ENCODE results near the gene SRBD1. TPM values are rescaled to one million over a fixed set of nuclear protein-coding genes. Genes with fewer than 3 reads are reported as not detected.

Gene SRBD1
- total and polyA plus RNA-seq, 2 experiments from 2014 or later: 27.4 to 46.3 TPM

DNA sequence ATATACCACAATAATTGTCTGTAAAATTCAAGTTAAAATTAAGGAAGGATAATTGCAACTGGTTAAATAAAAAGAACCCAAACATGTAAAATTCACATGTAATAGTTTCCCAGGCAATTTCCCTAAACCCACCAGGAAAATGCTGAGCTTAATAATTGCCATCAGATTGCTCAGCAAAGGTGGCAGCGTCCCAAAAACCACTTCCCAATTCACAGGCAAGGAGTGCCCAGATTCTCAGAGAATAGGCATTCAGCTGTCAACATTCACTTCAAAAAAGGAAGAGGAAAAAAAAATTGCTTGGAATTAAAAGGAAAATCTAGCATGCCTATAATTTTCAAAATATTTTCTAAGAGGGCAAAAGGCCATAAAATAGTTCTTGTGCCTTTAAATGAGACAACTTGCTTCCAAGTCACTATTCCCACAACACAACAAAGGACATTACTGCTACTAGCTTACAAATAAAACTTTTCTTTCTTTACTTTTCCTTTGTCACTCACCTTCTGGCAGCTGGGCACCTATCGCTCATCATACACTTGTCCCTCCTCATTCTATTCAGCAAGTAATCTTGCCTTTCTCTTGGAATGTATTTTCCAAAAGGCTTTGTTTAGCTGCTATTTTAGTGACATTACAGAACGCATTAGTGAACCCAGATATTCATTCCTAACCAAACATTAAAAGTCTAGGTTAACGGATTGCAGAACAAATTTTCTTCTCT lies 15.2 kb downstream of the SRBD1 start:
- no peaks in the 10 kb centered on the region for H3K4me1 Mint-ChIP-seq
- H3K9me3 Mint-ChIP-seq: no peaks in the 10 kb centered on the region
- Histone ChIP-seq H3F3A (replicated peaks; ENCODE audit: low read depth) (no peaks in the 10 kb centered on the region), H2AFZ (no peak overlapping the region), H3K27me3 (ENCODE audit: insufficient read depth) (no peaks in the 10 kb centered on the region), H3K9me2 (ENCODE audit: insufficient read depth) (no peaks in the 10 kb centered on the region), H3K27ac (ENCODE audit: low read depth) (no peak overlapping the region), H3K4me2 (no peak overlapping the region), H4K20me1 (replicated peaks; ENCODE audit: insufficient read depth) (0 out of 2 replicates have a peak, but pooled peaks cover 3% of the 10 kb centered on the region), H3K79me2 (replicated peaks; ENCODE audit: insufficient read depth) (peaks cover 47% of the 10 kb centered on the region), H3K4me1 (ENCODE audit: insufficient read depth) (no peaks in the 10 kb centered on the region), H3K4me3 (no peak overlapping the region), H3K36me3 (ENCODE audit: insufficient read depth) (peaks cover 22% of the 10 kb centered on the region)
- H3K27ac Mint-ChIP-seq: no peak overlapping the region
- TF ChIP-seq POLR2AphosphoS5 (IDR thresholded peaks at IDR 0.05; ENCODE audit: low read depth) (no peak), STAT1 (IDR thresholded peaks at IDR 0.05; ENCODE audit: unreplicated experiment) (no peak), CREB1 (CRISPR knock-in tag; IDR thresholded peaks at IDR 0.05; ENCODE audit: low read depth) (no peak), EZH2 (IDR thresholded peaks at IDR 0.05; ENCODE audit: low read depth, unreplicated experiment) (no peak), JUNB (IDR thresholded peaks at IDR 0.05; ENCODE audit: unreplicated experiment) (no peak), NANOG (IDR thresholded peaks at IDR 0.05; ENCODE audit: borderline replicate concordance) (no peak), ZNF331 (CRISPR knock-in tag; IDR thresholded peaks at IDR 0.05; ENCODE audit: low read depth) (no peak)
- TF ChIP-seq, protein P1, sequence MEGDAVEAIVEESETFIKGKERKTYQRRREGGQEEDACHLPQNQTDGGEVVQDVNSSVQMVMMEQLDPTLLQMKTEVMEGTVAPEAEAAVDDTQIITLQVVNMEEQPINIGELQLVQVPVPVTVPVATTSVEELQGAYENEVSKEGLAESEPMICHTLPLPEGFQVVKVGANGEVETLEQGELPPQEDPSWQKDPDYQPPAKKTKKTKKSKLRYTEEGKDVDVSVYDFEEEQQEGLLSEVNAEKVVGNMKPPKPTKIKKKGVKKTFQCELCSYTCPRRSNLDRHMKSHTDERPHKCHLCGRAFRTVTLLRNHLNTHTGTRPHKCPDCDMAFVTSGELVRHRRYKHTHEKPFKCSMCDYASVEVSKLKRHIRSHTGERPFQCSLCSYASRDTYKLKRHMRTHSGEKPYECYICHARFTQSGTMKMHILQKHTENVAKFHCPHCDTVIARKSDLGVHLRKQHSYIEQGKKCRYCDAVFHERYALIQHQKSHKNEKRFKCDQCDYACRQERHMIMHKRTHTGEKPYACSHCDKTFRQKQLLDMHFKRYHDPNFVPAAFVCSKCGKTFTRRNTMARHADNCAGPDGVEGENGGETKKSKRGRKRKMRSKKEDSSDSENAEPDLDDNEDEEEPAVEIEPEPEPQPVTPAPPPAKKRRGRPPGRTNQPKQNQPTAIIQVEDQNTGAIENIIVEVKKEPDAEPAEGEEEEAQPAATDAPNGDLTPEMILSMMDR (conservative IDR thresholded peaks at IDR 0.05; ENCODE audit: low read depth in 2 of 2): no peak
- no peak overlapping the region for H3K4me3 Mint-ChIP-seq
- peaks cover 41% of the 10 kb centered on the region for H3K36me3 Mint-ChIP-seq (ENCODE audit: low read depth)
- DNase-seq (ENCODE audit: low spot score) (no peak), ATAC-seq (no peak)
- peaks cover 1% of the 10 kb centered on the region for H3K27me3 Mint-ChIP-seq (ENCODE audit: insufficient read depth, low read depth, poor library complexity)

DNA sequence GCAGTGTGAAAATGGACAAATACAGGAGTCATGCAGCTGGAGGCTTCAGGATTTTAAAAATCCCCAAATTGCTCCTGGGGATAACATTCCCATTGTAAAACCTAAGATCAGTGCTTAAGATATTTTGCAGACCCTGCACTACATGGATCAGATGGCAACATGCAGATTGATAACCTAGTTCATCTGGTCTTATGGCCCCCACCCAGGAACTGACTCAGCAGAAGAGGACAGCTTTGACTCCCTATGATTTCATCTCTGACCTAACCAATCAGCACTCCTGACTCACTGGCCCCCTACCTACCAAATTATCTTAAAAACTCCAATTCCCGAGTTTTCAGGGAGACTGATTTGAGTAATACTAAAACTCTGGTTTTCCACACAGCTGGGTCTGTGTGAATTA lies 20.0 kb downstream of the SRBD1 start:
- H3K27ac Mint-ChIP-seq: no peak overlapping the region
- TF ChIP-seq, protein P2, sequence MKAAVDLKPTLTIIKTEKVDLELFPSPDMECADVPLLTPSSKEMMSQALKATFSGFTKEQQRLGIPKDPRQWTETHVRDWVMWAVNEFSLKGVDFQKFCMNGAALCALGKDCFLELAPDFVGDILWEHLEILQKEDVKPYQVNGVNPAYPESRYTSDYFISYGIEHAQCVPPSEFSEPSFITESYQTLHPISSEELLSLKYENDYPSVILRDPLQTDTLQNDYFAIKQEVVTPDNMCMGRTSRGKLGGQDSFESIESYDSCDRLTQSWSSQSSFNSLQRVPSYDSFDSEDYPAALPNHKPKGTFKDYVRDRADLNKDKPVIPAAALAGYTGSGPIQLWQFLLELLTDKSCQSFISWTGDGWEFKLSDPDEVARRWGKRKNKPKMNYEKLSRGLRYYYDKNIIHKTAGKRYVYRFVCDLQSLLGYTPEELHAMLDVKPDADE (IDR thresholded peaks at IDR 0.05): no peak
- TF ChIP-seq ZNF331 (CRISPR knock-in tag; IDR thresholded peaks at IDR 0.05; ENCODE audit: low read depth) (no peak), JUNB (IDR thresholded peaks at IDR 0.05; ENCODE audit: unreplicated experiment) (no peak)
- TF ChIP-seq, protein P1 (conservative IDR thresholded peaks at IDR 0.05; ENCODE audit: low read depth in 2 of 2): no peak
- Histone ChIP-seq H3K9me2 (ENCODE audit: insufficient read depth) (no peaks in the 10 kb centered on the region), H3K79me2 (replicated peaks; ENCODE audit: insufficient read depth) (peaks cover 57% of the 10 kb centered on the region), H3K4me3 (no peak overlapping the region), H2AFZ (no peak overlapping the region), H4K20me1 (replicated peaks; ENCODE audit: insufficient read depth) (0 out of 2 replicates have a peak, but pooled peaks cover 8% of the 10 kb centered on the region), H3K4me1 (ENCODE audit: insufficient read depth) (0 out of 2 replicates have a peak, but pooled peaks cover 5% of the 10 kb centered on the region), H3K36me3 (ENCODE audit: insufficient read depth) (0 out of 2 replicates have a peak, but pooled peaks cover 3% of the 10 kb centered on the region), H3K27ac (ENCODE audit: low read depth) (no peak overlapping the region), H3K4me2 (no peak overlapping the region), H3F3A (replicated peaks; ENCODE audit: low read depth) (no peaks in the 10 kb centered on the region), H3K27me3 (ENCODE audit: insufficient read depth) (no peaks in the 10 kb centered on the region)
- no peaks in the 10 kb centered on the region for H3K9me3 Mint-ChIP-seq
- H3K4me1 Mint-ChIP-seq: peaks cover 14% of the 10 kb centered on the region; the same call in 2 of the 3 replicates
- ATAC-seq: no peak
- peaks cover 20% of the 10 kb centered on the region for H3K36me3 Mint-ChIP-seq (ENCODE audit: low read depth)
- no peak for DNase-seq (ENCODE audit: low spot score)
- H3K4me3 Mint-ChIP-seq: no peak overlapping the region
- H3K27me3 Mint-ChIP-seq (ENCODE audit: insufficient read depth, low read depth, poor library complexity): no peaks in the 10 kb centered on the region
